Coronary artery (tissue), 2 donors: ENCODE data around the gene GBP1.
A peak's percentile ranks its signal among the peaks of the same experiment; 100 is the strongest.
"Not testable (repeated sequence)": the region's sequence is repeated elsewhere in the genome, so short reads cannot be mapped to it uniquely, and the experiment has no call there.

Experiments used
- DNase-seq: peaks from one replicate; pipeline ENCODE4 v3.0.0-alpha.2; 2017; ENCODE audit warnings: low spot score
- H3K27ac ChIP-seq, 2 donors: fragments of 200-600 bp; sonication (generic); one replicate each; pipeline ENCODE4 v1.5.1; 2016 to 2019
- H3K4me3 ChIP-seq: fragments of 200-600 bp; sonication (generic); 2 replicates; pipeline ENCODE4 v1.5.1; 2016; ENCODE audit warnings: mild to moderate bottlenecking, moderate library complexity
- TF ChIP-seq, protein P1 (sequence below): fragments of 200-600 bp; sonication (generic); IDR thresholded peaks from one replicate; pipeline ENCODE4 v1.5.1; 2019; ENCODE audit warnings: antibody characterized with exemption

Gene GBP1

DNA sequence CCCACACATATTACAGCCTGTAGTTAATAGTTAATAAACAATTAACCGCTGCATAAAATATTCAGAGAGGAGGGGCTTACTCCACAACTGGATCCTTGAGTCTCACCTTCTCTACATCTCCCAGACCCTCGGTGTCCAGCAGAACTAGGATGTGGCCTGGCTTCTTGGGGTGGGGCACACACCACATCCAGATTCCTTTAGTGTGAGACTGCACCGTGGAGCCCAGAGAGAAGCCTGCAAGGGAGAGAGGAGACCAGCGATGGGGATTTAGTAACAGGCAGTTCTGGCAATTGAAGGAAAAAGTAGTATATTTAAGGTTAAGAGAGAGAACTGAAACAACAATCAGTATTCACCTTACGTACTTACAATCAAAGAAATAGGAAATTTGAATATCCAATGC, 4.9 kb downstream of the GBP1 start:
- Histone ChIP-seq H3K27ac (no peak overlapping the region), H3K4me3 (no peak overlapping the region)
- TF ChIP-seq, protein P1, sequence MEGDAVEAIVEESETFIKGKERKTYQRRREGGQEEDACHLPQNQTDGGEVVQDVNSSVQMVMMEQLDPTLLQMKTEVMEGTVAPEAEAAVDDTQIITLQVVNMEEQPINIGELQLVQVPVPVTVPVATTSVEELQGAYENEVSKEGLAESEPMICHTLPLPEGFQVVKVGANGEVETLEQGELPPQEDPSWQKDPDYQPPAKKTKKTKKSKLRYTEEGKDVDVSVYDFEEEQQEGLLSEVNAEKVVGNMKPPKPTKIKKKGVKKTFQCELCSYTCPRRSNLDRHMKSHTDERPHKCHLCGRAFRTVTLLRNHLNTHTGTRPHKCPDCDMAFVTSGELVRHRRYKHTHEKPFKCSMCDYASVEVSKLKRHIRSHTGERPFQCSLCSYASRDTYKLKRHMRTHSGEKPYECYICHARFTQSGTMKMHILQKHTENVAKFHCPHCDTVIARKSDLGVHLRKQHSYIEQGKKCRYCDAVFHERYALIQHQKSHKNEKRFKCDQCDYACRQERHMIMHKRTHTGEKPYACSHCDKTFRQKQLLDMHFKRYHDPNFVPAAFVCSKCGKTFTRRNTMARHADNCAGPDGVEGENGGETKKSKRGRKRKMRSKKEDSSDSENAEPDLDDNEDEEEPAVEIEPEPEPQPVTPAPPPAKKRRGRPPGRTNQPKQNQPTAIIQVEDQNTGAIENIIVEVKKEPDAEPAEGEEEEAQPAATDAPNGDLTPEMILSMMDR, result no peak
- no peak for DNase-seq

DNA sequence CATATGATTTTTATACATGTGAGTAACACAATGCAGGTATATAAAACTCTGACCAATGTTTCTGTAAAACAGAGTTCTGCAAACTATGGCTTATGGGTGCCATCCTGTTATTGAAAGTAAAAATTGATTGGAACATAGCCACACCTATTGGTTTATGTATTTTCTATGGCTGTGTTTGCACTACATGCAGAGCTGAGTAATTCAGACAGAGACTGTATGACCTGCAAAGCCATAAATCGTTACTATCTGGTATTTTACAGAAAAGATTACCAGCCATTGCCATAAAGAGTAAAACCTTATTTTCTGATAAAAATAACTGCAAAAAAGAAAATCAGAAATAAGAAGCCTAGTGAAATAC, 13.1 kb downstream of the GBP1 start:
- TF ChIP-seq, protein P1, result no peak
- DNase-seq, result no peak
- H3K27ac ChIP-seq, result no peak overlapping the region

DNA sequence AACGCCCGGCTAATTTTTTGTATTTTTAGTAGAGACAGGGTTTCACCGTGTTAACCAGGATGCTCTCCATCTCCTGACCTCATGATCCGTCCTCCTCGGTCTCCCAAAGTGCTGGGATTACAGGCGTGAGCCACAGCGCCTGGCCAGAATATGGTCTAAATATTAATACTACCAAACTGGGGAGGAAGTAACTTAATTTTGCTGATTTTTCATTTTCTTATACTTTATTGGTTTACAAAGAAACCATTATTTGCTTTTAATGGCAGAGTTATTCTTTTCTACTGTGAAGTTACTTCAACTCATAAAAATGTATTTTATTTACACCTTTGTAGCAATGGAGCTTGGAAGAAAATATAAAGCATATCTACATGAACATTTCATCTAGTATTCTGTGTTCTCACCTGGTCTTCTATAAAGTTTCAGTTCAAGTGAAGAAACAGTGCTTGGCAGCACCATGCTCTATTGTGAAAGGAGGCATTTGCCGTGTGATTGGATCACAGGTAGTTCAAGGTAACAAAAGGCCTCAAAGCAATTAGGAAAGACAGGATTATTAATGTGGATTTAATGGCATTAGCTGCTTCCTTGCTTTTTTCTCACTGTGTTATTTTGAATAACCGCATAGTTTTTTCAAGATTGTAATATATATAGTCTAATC, 13.6 kb downstream of the GBP1 start:
- TF ChIP-seq, protein P1, result no peak
- no peak for DNase-seq
- no peak overlapping the region for H3K27ac ChIP-seq
- H3K4me3 ChIP-seq, result no peak overlapping the region

More for the DNA sequence above, 13.1 kb downstream of the GBP1 start:
- no peak overlapping the region for H3K4me3 ChIP-seq

DNA sequence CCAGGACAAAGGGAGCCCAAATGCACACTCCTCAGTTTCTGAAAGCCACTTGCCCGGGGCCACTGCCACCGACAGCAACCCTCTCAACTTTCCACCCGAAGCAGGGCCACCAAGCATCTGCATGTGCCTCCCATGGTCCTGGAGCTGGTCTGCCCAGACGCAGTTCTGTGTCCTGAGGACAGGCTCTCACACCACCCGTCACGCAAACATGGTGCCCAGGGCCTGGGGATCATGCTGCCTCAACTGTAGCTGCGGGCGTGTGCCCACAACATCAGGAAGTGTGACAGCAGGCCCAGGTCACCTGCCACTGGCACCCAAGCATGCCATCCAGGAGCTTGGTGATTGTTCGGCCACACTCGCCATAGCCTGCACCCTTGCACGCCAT, 14.4 kb downstream of the GBP1 start:
- Histone ChIP-seq H3K27ac (no peak overlapping the region), H3K4me3 (no peak overlapping the region)
- DNase-seq, result no peak
- TF ChIP-seq, protein P1, result no peak

DNA sequence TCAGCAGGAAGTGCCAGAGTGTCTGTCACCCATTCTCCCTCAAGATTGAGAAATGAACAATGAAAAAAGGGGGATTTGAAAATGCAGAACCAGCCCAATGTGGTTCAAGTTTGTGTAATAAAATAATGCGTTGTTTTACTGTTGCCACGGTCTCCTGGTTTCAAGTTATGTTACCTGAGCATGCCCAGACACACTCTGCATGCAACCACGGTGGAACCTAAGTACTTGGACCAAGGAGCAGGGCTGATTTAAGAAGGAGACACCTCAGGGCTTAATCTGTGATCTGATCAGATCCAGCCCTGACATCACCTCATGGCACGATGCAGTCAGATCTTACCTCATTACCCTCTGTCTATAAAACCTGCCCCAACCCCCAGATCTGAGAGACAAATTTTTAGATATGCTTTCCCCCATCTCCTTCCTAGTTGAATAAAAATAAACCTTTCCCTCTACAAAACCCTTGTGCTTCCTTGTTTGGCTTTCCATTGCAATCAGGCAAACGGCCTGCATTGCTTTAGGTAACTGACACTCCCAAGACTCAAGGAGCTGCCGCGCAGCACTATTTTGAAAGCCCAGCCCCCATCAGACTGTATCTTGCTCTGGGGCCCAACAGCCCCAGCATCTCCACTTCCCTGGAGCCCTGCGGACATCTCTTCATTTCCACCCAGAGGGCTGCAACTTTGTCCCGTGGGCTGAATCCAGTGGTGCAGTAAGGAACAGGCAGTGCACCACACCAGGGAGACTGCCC, 14.9 kb downstream of the GBP1 start:
- DNase-seq, H3K27ac ChIP-seq, H3K4me3 ChIP-seq: not testable (repeated sequence)

DNA sequence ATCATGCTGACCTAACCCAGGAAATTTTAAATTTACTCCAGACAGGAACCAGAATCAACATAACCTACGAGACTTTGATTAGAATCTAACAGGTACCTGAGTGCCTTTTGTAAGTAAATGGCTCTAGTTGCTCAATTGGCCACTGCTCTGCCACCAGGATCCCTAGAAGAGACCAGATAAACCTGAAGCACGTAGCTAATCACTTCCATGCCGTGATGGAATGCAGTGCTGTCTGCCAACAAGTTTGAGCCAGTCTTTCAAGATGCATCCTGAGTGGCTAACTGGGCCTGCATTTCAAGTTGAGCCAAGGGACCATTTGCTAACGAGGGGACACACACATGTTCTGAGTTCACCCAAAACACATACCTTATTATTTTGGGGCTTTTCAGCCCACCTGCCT, 15.8 kb downstream of the GBP1 start:
- DNase-seq, H3K27ac ChIP-seq, H3K4me3 ChIP-seq: not testable (repeated sequence)

DNA sequence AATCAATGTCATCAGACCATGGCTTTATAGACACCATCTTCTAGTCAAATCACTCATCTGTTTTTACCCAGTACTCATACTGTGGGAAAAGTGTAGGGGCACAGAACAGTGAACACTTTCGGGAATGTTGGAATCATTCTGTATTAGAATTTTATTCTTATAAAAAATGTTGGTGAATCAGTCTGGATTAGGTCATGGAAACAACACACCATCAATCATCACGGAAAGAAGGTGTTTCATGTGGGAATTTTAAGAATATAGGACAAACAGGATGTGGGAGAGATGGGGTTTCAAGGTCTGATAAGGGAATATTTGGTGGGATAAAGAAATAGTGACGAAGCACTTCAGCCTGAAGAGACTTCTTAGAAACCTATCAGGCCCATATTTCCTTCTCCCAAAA, 17.3 kb downstream of the GBP1 start:
- no peak for DNase-seq
- no peak overlapping the region for H3K4me3 ChIP-seq
- H3K27ac ChIP-seq, result peak overlapping the region in 1 of 2 donors; percentile 16
- TF ChIP-seq, protein P1, result no peak

DNA sequence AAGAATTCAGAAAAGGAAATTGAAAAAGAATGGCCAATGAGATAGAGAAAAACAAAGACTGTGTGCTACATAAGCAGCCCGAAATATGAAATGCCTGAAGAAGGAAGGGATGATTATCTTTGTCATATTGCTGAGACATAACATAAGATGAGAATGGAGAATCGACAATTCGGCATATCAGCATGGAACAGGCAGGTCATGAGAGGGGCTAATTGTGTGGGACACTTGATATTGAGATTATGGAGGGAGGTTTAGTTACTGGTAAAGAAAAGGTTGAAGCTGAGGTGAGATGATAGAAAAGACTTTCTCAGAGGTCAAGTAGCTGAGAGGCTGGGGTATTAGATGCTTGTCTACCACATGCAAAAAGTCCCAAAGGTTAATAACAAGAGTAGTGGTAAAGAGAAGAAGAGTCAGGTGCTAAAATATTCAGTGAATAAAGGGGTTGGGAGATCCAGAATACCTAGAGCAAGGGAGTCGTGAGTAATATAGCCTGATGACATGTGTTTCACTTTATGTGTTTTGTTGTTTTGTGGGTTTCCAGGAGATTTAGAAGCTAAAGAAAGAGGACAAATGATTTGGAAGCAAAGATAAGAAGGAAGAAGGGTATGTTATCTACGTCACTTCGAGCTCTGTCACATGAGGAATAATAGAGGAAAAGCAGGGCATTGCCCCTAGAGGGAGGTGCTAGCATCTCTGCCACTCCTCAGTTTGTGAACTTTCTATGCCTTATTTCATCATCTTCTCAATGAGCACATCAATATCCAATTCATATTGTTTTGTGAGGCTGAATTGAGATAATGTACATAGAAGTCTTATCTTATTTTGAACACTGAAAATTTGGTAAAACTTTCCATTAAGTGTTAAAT, 18.5 kb downstream of the GBP1 start:
- H3K27ac ChIP-seq, DNase-seq, H3K4me3 ChIP-seq: not testable (repeated sequence)
